Forelimb muscle (tissue), 1 donor: ENCODE measurements around the gene OBSCN. TPM values are rescaled to one million over a fixed set of nuclear protein-coding genes. Genes with fewer than 3 reads are reported as not detected.

Source experiments
- DNase-seq: peaks from one replicate; pipeline ENCODE4 v3.0.0-alpha.2; 2013; ENCODE audit warnings: low read depth
- polyA plus RNA-seq: library from polyadenylated mRNA; unstranded; fragments of 120-200 nt; gene quantifications from one replicate; pipeline ENCODE4 v1.2.1, GENCODE V29; 2013; ENCODE audit not compliant: insufficient read length

Gene OBSCN
- polyA plus RNA-seq, 1 donor, result 358 TPM

GRCh38 chr1:228365271-228366061 lies 157.6 kb downstream of the OBSCN start:
- DNase-seq, result no peak

DNA sequence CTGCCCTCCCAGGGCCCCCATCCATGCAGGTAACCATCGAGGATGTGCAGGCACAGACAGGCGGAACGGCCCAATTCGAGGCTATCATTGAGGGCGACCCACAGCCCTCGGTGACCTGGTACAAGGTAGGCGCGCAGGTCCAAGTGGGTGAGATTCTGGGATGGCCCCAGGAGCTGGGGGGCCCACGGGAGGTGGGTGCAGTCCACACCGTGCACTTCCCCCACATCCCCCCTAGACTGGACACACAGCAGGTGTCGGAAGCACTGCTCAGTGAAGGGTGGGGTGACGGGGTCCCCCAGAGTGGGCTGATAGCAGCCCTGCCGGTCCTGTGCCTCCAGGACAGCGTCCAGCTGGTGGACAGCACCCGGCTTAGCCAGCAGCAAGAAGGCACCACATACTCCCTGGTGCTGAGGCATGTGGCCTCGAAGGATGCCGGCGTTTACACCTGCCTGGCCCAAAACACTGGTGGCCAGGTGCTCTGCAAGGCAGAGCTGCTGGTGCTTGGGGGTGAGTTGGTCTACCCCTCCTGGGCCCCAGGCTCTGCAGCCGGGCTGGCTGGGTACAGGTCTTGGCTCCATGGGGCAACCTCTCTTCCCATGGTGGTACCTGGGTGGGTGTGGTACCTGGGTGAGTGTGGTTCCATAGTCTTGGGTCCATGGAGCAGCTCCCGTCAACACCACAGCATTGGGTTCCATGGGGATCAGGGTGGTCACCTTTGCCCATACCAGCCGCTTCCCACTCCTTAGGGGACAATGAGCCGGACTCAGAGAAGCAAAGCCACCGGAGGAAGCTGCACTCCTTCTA lies 158.4 kb downstream of the OBSCN start:
- no peak for DNase-seq

DNA sequence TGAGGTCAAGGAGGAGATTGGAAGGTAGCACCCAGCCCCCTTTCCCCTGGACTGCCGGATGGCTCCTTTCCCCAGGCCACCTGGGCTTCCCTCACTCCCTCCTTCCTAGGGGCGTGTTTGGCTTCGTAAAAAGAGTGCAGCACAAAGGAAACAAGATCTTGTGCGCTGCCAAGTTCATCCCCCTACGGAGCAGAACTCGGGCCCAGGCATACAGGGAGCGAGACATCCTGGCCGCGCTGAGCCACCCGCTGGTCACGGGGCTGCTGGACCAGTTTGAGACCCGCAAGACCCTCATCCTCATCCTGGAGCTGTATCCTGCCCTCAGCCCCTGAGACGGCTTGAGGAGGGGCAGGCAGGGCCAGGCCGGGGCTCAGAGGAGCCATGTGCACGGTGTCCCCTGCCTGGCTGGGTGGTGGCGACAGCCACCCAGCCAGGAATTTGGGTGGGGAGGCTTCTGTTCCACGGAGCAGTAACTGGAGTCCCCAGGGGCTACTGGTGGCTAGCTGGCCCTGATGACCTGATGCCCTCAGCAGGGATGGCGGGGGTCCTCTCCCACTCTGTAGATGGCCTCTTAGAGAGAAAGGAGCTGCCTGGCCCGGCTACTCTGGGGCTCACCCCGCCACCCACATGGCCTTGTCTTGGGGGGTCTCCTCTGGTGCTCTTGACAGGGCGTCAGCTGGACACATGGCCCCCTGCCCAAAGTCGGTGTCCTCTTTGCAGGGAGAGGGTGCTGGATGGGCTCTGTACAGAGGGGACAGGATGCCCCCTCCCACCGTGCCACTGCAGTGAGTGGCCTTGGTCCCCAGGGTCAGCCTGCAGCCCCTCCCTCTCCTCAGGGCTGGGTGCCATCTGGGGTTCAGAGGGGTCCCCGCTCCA lies 159.3 kb downstream of the OBSCN start:
- DNase-seq, result no peak

DNA sequence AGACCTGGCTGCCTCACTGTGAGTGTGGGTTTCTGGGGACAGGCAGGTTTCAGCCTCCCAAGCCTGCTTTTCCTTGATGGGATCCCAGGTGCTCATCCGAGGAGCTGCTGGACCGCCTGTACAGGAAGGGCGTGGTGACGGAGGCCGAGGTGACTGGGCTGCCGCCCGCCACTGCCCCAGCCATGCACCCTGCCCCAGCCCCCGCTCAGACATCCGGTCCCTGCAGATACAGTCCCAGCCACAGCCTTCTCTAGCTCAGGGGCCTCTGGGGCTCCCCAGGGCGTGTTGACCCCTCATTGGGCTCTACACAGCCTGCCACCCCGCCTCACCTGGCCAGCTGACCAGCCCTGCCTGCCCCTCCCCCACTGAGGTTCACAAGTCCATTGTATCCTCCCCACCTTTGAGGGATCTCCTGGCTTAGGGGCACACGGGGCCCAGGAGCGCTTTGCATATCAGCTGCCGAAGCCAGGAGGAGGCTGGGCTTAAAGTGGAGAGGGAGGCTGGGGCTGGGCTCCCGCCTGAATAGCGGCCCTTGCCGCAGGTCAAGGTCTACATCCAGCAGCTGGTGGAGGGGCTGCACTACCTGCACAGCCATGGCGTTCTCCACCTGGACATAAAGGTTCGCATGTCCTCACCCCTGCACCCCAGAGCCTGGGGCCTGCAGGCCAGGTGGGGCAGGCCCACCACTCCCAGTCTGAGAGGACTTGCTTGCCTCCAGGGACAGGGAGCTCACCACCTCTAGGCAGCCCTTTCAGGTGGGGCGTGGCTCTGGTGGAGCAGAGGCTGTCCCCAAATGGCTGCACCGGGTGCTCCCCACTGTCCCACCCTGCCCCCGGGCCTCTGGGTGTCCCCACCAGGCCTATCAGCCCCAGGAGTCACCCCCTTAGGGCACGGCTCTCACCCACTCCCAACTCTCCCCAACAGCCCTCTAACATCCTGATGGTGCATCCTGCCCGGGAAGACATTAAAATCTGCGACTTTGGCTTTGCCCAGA lies 160.3 kb downstream of the OBSCN start:
- no peak for DNase-seq

DNA sequence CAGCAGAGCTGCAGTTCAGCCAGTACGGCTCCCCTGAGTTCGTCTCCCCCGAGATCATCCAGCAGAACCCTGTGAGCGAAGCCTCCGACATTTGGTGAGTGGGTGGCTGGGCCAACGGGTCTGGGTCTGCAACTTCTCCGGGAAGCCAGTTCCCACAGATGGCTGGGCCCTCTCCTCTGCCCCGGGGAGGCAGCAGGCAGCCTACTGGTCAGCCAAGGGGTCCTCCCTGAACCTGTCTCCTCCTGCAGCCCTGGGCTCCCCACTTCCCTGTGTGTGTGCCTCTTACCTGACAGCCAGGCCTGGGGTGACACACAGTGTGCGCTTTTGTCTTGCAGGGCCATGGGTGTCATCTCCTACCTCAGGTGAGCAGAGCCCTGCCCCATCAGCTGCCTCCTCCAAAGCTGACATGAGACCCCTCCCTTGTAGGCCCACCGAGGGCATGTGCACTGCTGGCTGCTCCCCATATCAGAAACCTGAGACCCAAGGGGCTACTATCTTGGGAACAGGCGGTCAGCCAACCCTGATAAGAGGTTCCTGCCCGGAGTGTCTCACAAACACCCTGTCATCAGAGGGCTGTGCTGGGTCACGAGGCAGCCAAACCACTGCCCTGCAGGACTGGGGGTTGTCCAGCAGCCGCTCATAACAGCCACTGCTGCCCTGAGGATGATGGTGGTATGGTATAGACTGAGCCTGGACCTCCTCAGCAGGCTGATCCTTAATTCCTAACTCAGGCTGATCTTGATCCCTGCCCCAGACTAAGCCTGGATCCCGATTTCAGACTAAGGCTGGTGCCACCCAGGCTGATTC lies 161.2 kb downstream of the OBSCN start:
- no peak for DNase-seq

DNA sequence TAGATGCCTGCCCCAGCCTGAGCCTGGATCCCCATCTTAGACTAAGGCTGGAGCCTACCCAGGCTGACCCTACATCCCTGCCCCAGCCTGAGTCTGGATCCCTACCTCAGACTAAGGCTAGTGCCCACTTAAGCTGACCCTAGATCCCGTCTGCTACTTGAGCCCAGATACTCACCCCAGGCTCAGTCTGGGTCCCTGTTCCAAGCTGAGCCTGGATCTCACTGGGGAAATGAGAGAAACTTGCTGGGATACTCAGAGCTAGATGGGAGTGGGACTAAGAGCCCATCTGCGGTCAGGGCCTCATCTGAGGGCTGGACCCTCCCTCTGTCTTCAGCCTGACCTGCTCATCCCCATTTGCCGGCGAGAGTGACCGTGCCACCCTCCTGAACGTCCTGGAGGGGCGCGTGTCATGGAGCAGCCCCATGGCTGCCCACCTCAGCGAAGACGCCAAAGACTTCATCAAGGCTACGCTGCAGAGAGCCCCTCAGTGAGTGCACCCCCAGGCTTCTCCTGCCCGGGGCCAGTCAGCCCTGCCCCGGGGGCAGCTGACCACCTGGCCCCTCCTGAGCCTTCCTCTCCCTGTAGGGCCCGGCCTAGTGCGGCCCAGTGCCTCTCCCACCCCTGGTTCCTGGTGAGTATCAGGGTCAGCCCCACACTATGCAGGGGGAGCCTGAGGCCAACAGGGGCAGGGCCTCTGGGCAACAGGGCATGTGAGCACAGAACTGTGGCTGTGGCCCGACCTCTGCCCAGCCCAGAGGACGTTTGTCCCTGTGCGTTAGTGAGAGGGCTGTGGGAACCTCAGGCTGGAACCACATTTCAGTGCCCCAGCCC lies 162.0 kb downstream of the OBSCN start:
- no peak for DNase-seq

DNA sequence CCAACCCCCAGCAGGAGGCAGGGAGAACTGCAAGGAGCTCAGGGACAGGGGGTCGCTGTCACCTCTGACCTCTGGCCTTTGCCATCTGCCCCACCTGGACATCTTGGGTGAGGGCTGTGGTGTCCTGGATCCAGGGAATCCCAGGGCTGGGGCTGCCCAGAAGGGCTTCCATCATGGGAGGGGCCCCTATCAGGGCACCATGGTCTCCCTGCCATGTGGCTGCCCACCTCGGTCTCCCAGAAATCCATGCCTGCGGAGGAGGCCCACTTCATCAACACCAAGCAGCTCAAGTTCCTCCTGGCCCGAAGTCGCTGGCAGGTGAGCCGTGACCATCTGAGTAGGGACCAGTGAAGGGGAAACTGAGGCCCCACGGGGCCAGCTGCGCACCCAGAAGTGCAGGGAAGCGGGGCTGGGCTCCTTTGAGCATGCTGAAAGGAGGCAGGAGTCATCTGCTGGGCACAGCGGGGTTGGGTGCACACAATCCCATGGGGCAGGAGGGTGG lies 162.6 kb downstream of the OBSCN start:
- no peak for DNase-seq

DNA sequence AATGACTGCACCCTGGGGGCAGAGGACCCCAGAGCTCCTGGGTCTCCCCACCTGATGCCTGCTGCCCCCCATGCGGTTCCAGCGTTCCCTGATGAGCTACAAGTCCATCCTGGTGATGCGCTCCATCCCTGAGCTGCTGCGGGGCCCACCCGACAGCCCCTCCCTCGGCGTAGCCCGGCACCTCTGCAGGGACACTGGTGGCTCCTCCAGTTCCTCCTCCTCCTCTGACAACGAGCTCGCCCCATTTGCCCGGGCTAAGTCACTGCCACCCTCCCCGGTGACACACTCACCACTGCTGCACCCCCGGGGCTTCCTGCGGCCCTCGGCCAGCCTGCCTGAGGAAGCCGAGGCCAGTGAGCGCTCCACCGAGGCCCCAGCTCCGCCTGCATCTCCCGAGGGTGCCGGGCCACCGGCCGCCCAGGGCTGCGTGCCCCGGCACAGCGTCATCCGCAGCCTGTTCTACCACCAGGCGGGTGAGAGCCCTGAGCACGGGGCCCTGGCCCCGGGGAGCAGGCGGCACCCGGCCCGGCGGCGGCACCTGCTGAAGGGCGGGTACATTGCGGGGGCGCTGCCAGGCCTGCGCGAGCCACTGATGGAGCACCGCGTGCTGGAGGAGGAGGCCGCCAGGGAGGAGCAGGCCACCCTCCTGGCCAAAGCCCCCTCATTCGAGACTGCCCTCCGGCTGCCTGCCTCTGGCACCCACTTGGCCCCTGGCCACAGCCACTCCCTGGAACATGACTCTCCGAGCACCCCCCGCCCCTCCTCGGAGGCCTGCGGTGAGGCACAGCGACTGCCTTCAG lies 163.3 kb downstream of the OBSCN start:
- no peak for DNase-seq

DNA sequence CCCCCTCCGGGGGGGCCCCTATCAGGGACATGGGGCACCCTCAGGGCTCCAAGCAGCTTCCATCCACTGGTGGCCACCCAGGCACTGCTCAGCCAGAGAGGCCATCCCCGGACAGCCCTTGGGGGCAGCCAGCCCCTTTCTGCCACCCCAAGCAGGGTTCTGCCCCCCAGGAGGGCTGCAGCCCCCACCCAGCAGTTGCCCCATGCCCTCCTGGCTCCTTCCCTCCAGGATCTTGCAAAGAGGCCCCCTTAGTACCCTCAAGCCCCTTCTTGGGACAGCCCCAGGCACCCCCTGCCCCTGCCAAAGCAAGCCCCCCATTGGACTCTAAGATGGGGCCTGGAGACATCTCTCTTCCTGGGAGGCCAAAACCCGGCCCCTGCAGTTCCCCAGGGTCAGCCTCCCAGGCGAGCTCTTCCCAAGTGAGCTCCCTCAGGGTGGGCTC lies 163.9 kb downstream of the OBSCN start:
- DNase-seq, result no peak

DNA sequence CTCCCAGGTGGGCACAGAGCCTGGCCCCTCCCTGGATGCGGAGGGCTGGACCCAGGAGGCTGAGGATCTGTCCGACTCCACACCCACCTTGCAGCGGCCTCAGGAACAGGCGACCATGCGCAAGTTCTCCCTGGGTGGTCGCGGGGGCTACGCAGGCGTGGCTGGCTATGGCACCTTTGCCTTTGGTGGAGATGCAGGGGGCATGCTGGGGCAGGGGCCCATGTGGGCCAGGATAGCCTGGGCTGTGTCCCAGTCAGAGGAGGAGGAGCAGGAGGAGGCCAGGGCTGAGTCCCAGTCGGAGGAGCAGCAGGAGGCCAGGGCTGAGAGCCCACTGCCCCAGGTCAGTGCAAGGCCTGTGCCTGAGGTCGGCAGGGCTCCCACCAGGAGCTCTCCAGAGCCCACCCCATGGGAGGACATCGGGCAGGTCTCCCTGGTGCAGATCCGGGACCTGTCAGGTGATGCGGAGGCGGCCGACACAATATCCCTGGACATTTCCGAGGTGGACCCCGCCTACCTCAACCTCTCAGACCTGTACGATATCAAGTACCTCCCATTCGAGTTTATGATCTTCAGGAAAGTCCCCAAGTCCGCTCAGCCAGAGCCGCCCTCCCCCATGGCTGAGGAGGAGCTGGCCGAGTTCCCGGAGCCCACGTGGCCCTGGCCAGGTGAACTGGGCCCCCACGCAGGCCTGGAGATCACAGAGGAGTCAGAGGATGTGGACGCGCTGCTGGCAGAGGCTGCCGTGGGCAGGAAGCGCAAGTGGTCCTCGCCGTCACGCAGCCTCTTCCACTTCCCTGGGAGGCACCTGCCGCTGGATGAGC lies 164.5 kb downstream of the OBSCN start:
- no peak for DNase-seq

DNA sequence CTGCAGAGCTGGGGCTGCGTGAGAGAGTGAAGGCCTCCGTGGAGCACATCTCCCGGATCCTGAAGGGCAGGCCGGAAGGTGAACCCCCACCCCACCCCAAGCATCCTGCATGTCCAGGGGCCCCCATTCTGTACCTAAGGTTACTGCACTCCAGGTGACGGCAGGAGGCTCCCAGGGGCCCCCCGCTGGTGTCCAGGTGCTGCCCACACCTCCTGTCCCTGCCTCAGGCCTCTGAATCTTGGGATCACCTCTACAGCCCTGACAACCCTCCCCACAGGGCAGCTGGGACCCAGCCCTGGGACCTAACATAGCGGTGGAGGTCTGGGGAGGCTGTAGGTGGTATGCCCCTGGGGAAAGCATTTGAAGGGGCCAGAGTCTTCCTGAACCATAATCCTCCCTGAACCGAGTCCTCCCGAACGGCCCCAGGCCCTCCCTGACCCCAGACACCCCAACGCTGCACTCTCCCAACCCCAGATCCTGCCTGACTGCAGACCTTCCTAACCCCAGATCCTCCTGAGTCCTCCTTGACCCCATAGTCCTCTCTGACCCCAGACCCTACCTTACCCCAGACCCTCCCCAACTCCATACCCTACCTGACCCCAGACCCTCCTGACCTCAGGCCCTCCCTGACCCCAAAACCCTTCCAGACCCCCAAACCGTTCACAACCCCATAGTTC lies 165.3 kb downstream of the OBSCN start:
- no peak for DNase-seq

GRCh38 chr1:228373681-228374571 lies 166.1 kb downstream of the OBSCN start:
- DNase-seq, result no peak

DNA sequence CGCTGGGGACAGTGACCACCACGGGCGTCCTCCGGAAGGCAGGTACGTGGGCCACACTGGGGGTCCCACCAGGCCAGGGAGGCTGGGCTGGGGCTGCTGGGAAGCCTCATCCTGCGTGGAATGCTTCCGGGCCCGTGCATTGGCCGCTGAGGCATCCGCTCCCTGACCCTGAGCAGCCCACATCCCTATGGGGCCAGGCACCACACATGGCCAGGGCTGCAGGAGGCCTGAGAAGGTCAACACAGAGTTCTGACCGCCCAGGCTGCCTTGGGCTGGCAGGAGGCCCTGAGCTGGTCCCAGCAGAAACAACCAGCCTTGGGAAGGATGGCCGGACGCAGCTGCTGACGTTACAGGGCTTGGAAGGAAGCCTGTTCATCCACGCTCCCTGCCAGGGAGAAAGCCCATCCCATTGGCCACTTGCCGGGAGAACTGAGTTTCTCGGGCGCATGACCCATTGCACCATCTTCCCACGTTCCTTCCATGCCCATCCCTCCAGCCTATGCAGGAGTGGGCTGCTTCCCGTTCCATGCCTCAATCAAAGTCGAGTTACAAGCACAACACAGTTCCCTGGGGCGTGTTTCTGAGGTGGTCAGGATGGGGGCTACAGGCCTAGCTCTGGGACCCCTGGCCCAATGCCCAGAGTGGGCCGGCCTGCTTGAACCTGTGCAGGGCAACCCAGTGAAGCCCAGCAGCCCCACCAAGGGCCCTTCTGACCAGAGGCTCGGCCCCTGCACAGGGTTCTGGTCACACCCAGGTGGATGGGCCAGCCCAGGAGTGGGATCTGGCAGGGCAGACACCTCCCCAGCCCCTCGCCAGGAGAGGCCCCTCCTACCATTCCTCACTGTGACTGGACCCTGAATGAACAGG lies 167.1 kb downstream of the OBSCN start:
- DNase-seq, result peak; percentile 35

- DNase-seq, result no peak
Observed at GRCh38 chr1:228375578-228376261, 167.9 kb downstream of the OBSCN start.
